Calu3 (cell line): Measurements from ENCODE around the gene SLC25A47. TPM values are rescaled to one million over a fixed set of nuclear protein-coding genes. Genes with fewer than 3 reads are reported as not detected.

Experiments
- BruUV-seq: library from RNA; stranded (reverse); fragments of 400-500 nt; replicated peaks from 2 replicates; lab custom pipeline; 2021; lab: Mats Ljungman, UMichigan
- CTCF ChIA-PET: fragments of 300-600 bp; sonication (Branson Sonifier 250); formaldehyde crosslinking; loops from one replicate; lab custom pipeline; 2022; ENCODE audit warnings: antibody characterized with exemption; lab: Charles Lee
- DNase-seq: peaks from one replicate; pipeline ENCODE4 v3.0.0; 2022
- H3K27ac Mint-ChIP-seq: one replicate; pipeline ENCODE4 v1.8.0; 2022; ENCODE audit warnings: mixed read lengths; ENCODE audit not compliant: unreplicated experiment
- H3K27me3 Mint-ChIP-seq: one replicate; pipeline ENCODE4 v1.8.0; 2022; ENCODE audit warnings: mixed read lengths; ENCODE audit not compliant: unreplicated experiment
- H3K36me3 Mint-ChIP-seq: one replicate; pipeline ENCODE4 v1.8.0; 2022; ENCODE audit warnings: mild to moderate bottlenecking, moderate library complexity, mixed read lengths; ENCODE audit not compliant: insufficient read depth, unreplicated experiment
- H3K4me1 Mint-ChIP-seq: one replicate; pipeline ENCODE4 v1.8.0; 2022; ENCODE audit warnings: mild to moderate bottlenecking, low read depth, mixed read lengths; ENCODE audit not compliant: unreplicated experiment
- H3K4me3 Mint-ChIP-seq: one replicate; pipeline ENCODE4 v1.8.0; 2022; ENCODE audit warnings: mild to moderate bottlenecking, low read depth, moderate library complexity, mixed read lengths; ENCODE audit not compliant: unreplicated experiment
- H3K9me3 Mint-ChIP-seq: one replicate; pipeline ENCODE4 v1.8.0; 2022; ENCODE audit warnings: low read depth, mixed read lengths; ENCODE audit not compliant: unreplicated experiment
- CTCF ChIP-seq: fragments of 200-600 bp; IDR thresholded peaks from one replicate; pipeline ENCODE4 v1.8.0; 2022; ENCODE audit warnings: antibody characterized with exemption; ENCODE audit not compliant: unreplicated experiment
- intact Hi-C: fragments of 100-400 bp; cut with micrococcal nuclease; formaldehyde crosslinking; loops from one replicate; pipeline ENCODE4 v1.10.0; 2022; ENCODE audit not compliant: unreplicated experiment
- total RNA-seq: library from RNA; stranded (reverse); gene quantifications from 2 replicates; pipeline ENCODE4 v1.2.3, GENCODE V29; 2022

Gene SLC25A47
- total RNA-seq, 1 experiment from 2014 or later = not detected

GRCh38 chr14:100359881-100360280, 36.7 kb downstream of the SLC25A47 start:
- intact Hi-C loops = no loop called here

GRCh38 chr14:100361626-100362025, 38.5 kb downstream of the SLC25A47 start:
- no peak for TF ChIP-seq CTCF
- Mint-ChIP-seq H3K27ac (no peak overlapping the region), H3K9me3 (no peaks in the 10 kb centered on the region), H3K27me3 (no peaks in the 10 kb centered on the region), H3K4me1 (no peaks in the 10 kb centered on the region), H3K36me3 (peaks cover 79% of the 10 kb centered on the region), H3K4me3 (no peak overlapping the region)
- CTCF ChIA-PET = interaction anchor here (0.9 to 1.1 kb wide), 2 partner anchors 80 to 545 kb away, joined by 3 read pairs; no protein-coding TSS in a partner anchor
- intact Hi-C loops = no loop called here
- no TSS peak for BruUV-seq
- no peak for DNase-seq

More at GRCh38 chr14:100359881-100360280, 36.7 kb downstream of the SLC25A47 start:
- BruUV-seq = no TSS peak
- Mint-ChIP-seq H3K4me3 (no peak overlapping the region), H3K9me3 (no peaks in the 10 kb centered on the region), H3K4me1 (no peaks in the 10 kb centered on the region), H3K27me3 (no peaks in the 10 kb centered on the region), H3K27ac (no peak overlapping the region), H3K36me3 (peaks cover 77% of the 10 kb centered on the region)
- CTCF ChIA-PET = no interaction called here
- TF ChIP-seq CTCF = no peak
- no peak for DNase-seq

GRCh38 chr14:100362311-100362927, 39.3 kb downstream of the SLC25A47 start:
- Mint-ChIP-seq H3K4me3 (no peak overlapping the region), H3K27me3 (no peaks in the 10 kb centered on the region), H3K9me3 (no peaks in the 10 kb centered on the region), H3K4me1 (no peaks in the 10 kb centered on the region), H3K27ac (no peak overlapping the region), H3K36me3 (peaks cover 80% of the 10 kb centered on the region)
- CTCF ChIA-PET = interaction anchor here (0.9 to 1.1 kb wide), 2 partner anchors 80 to 546 kb away, joined by 3 read pairs; no protein-coding TSS in a partner anchor
- no TSS peak for BruUV-seq
- intact Hi-C loops = no loop called here
- no peak for DNase-seq
- TF ChIP-seq CTCF = no peak

GRCh38 chr14:100363053-100363452, 39.9 kb downstream of the SLC25A47 start:
- Mint-ChIP-seq H3K4me3 (no peak overlapping the region), H3K27me3 (no peaks in the 10 kb centered on the region), H3K36me3 (peaks cover 83% of the 10 kb centered on the region), H3K9me3 (no peaks in the 10 kb centered on the region), H3K27ac (no peak overlapping the region), H3K4me1 (no peaks in the 10 kb centered on the region)
- CTCF ChIA-PET = no interaction called here
- no peak for TF ChIP-seq CTCF
- no peak for DNase-seq
- intact Hi-C loops = no loop called here
- BruUV-seq = no TSS peak
